ENCODE measurements around the gene MB. TPM values are rescaled to one million over a fixed set of nuclear protein-coding genes. Genes with fewer than 3 reads are reported as not detected.

MB gene
- total RNA-seq, 1 donor: not detected

DNA sequence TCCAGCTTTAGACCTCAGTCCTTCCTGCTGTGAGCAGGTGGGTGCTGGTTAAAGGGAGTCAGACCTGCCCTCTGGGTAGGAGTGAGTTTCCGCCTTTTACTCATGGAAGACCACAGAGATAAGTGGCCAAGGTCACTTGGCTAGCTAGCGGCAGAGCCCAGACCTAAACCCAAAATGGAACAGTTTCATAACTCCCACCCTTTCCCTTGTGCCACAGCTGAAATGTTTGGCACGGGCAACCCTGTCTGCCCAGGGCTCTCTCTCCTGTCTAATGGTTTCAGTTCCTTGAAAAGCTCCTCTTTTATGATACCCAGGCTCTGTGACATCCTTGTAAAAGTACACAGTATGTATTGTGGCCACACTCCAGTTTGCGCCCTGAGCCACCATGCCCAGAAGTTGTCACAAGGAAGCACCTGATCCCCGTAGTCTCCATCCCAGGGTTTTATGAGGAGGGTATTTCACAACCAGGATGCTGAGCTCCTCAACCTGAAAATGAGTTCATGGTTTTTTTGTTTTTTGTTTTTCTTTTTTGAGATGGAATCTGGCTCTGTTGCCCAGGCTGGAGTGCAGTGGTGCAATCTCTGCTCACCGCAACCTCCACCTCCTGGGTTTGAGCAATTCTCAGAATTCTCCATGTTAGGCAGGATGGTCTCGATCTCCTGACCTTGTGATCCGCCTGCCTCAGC is 5.1 kb downstream of the MB start:
- DNase-seq (ENCODE audit: low read depth): no peak
- H3K4me3 ChIP-seq (ENCODE audit: low read depth, low read length): no peak overlapping the region
- TF ChIP-seq, protein P1, sequence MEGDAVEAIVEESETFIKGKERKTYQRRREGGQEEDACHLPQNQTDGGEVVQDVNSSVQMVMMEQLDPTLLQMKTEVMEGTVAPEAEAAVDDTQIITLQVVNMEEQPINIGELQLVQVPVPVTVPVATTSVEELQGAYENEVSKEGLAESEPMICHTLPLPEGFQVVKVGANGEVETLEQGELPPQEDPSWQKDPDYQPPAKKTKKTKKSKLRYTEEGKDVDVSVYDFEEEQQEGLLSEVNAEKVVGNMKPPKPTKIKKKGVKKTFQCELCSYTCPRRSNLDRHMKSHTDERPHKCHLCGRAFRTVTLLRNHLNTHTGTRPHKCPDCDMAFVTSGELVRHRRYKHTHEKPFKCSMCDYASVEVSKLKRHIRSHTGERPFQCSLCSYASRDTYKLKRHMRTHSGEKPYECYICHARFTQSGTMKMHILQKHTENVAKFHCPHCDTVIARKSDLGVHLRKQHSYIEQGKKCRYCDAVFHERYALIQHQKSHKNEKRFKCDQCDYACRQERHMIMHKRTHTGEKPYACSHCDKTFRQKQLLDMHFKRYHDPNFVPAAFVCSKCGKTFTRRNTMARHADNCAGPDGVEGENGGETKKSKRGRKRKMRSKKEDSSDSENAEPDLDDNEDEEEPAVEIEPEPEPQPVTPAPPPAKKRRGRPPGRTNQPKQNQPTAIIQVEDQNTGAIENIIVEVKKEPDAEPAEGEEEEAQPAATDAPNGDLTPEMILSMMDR (IDR thresholded peaks at IDR 0.05; ENCODE audit: insufficient read depth, low read length): no peak

DNA sequence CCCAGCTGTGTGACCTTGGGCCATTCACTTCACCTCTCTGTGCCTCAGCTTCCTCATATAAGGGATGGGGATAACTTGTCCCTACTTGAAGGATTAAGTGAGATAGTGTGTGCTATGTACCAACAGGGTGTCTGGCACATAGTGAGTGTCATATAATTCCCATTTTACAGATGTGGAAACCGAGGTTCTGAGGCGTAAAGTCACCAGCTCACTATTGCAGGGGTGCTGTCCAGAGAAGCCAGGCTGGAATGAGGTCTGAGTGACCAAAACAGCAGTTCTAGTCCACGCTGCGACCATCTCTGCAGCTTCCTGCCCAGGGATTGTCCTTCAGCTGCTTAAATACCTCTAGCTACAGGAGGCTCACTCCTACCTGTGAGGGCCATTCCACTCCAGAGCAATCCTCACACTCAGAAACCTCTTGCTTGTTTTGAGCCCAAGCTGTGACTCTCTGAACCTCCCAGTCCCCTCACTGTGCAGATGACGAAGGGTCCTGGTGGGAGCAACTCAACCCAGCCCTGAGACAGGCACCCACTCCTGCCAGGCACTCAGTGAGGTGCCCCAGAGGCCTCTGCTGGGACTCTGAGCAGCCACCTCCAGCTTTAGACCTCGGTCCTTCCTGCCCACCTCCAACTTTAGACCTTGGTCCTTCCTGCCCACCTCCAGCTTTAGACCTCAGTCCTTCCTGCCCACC is 5.8 kb downstream of the MB start:
- TF ChIP-seq, protein P1 (IDR thresholded peaks at IDR 0.05; ENCODE audit: insufficient read depth, low read length): no peak
- DNase-seq (ENCODE audit: low read depth): no peak
- no peak overlapping the region for H3K4me3 ChIP-seq (ENCODE audit: low read depth, low read length)

DNA sequence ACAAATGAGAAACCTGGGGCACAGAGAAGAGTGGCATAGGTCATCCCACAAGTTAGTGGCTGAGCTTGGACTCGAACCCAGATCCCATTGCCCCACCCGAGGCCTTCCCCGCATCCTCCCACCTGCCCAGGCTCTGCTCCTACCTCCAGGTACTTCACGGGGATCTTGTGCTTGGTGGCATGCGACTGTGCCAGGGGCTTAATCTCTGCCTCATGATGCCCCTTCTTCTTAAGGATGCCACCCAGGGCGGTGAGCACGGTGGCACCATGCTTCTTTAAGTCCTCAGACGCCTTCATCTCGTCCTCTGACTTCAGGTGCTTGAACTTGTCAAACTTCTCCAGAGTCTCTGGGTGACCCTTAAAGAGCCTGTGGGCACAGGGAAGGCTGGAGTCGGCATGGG is 6.4 kb downstream of the MB start:
- no peak for DNase-seq (ENCODE audit: low read depth)
- no peak overlapping the region for H3K4me3 ChIP-seq (ENCODE audit: low read depth, low read length)
- TF ChIP-seq, protein P1 (IDR thresholded peaks at IDR 0.05; ENCODE audit: insufficient read depth, low read length): no peak

DNA sequence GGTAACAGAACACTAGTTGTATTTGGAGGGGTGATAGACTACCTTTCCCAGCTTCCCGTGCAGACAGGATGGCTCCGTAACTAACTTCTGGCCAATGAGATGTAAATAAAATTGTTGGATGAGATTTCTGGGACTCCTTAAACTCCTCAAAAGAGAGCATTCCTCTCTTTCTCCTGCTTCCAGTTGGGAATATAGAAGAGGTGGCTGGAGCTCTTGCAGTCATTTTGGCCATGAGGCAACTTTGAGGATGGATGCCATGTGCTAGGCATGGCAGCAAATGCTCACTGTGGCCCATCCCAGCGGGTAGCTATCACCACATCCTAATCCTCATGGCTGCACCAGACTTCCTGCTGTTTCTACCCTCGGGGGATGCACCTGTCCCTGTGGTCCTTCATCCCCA is 7.4 kb downstream of the MB start:
- no peak overlapping the region for H3K4me3 ChIP-seq (ENCODE audit: low read depth, low read length)
- TF ChIP-seq, protein P1 (IDR thresholded peaks at IDR 0.05; ENCODE audit: insufficient read depth, low read length): no peak
- no peak for DNase-seq (ENCODE audit: low read depth)

DNA sequence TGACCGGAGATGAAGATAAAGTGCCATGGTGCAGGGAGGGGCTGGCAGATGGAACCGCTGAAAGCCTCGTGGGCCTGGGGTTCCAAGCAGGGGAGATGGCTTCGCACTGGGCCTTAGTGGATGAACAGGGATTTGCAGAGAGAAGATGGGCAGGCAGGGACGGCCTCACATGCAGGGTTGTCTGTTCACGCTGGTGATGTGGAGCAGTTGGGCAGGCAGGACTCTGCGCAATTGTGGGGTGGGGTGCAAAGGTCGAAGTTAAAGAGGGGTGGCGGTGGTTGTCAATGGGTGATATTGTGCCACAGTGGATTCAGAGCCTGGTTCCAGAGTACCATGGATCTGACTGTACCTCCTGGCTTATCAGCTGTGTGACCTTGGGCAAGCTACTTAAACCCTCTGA is 7.9 kb downstream of the MB start:
- H3K4me3 ChIP-seq (ENCODE audit: low read depth, low read length): no peak overlapping the region
- no peak for DNase-seq (ENCODE audit: low read depth)
- TF ChIP-seq, protein P1 (IDR thresholded peaks at IDR 0.05; ENCODE audit: insufficient read depth, low read length): no peak

DNA sequence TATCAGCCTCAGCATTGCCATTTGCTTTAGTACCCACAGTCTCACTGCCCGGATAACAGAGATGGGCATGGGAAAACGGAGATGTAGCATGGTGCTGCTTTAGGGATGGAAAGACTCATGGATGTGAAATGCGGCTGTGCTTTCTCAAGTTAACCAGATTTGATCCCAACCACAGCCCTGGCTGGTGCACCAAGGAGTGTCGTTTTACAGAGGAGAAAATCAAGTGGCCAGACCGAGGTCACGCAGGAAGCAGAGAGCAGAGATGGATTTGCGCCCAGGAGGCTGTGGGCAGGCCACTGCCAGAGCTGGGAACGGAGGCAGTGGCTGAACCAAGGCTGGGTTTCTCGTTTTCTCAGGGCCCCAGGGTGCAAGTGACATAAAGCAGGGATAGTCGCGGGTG is 9.0 kb downstream of the MB start:
- DNase-seq (ENCODE audit: low read depth): no peak
- H3K4me3 ChIP-seq (ENCODE audit: low read depth, low read length): no peak overlapping the region
- TF ChIP-seq, protein P1 (IDR thresholded peaks at IDR 0.05; ENCODE audit: insufficient read depth, low read length): no peak
